Lower leg skin (tissue), 3 donors: Measurements from ENCODE around the gene COX6B2.

Experiments used
- CTCF ChIP-seq, 3 donors: fragments of 450-650 bp; IDR thresholded peaks; one replicate each; pipeline ENCODE4 v1.5.1; 2016; ENCODE audit warnings: antibody characterized with exemption in 3 of 3, mild to moderate bottlenecking in 3 of 3, moderate library complexity in 2 of 3
- POLR2A ChIP-seq, 2 donors: fragments of 450-650 bp; IDR thresholded peaks; one replicate each; pipeline ENCODE4 v1.6.1; 2016 to 2017; ENCODE audit warnings: antibody characterized with exemption in 2 of 2, mild to moderate bottlenecking in 1 of 2, moderate library complexity in 1 of 2

- TF ChIP-seq POLR2A (IDR thresholded peaks at IDR 0.05) (no peak), CTCF (IDR thresholded peaks at IDR 0.05) (no peak)
Observed at GRCh38 chr19:55341595-55342531, 12.7 kb downstream of the COX6B2 start.
